GM18858 (cell line): Measurements from ENCODE around the gene NR2F2.

Source experiments
- ATAC-seq: cut with Tn5 transposase; IDR thresholded peaks from one replicate; pipeline ENCODE4 v1.9.1; 2021; ENCODE audit not compliant: unreplicated experiment

Gene NR2F2

DNA sequence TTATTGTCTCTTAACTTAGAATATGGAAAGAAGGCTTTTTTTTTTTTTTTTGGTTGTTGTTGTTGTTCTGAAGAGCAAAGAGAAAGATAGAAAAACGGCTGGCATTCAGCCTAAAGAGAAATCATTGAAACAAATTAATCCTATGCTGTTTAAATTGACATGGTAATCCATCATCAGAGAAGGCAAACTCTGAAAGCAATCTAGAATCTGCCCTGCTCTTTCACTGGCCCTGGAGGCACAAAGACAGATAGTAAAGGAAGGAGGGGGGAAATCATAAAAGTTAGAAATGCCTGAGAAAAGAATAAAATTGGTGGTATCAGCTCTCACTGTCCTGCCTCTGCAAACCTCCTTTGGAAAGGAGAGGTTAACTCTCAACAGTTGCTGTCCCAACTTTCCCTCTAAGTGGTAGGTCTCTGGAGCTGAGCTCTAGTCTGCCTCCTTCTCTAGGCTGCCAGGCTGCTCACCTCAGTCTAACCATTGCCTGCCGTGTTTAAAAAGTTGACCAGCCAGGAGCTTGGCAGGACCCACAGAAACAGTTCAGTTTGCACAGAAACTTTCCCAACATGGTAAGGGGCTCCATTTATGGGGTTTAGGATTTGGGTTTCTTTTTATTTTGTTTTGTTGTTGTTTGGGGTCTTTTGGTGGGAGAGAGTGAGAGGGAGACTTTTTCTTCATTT is 13.4 kb upstream of the NR2F2 start:
- no peak for ATAC-seq

DNA sequence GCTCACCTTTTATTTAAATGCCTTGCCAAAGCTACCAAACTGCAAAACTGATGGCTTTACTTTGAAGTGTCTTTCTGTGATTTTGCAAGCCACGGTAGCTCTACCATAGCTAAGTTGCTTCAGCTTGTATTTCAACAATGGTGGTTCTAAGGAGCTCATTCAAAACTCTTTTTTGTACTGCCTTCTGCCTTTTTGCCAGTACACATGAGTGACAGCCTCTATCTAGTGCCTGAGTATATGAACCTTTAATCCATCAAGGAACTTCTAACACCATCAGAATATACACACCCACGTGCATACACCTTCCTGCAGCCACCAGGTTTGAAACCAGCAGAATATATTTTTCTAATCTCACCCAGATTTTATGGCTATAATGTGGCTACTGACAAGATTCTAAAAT is 10.4 kb upstream of the NR2F2 start:
- ATAC-seq, result no peak

GRCh38 chr15:96320703-96321638 is 9.5 kb upstream of the NR2F2 start:
- ATAC-seq, result no peak

DNA sequence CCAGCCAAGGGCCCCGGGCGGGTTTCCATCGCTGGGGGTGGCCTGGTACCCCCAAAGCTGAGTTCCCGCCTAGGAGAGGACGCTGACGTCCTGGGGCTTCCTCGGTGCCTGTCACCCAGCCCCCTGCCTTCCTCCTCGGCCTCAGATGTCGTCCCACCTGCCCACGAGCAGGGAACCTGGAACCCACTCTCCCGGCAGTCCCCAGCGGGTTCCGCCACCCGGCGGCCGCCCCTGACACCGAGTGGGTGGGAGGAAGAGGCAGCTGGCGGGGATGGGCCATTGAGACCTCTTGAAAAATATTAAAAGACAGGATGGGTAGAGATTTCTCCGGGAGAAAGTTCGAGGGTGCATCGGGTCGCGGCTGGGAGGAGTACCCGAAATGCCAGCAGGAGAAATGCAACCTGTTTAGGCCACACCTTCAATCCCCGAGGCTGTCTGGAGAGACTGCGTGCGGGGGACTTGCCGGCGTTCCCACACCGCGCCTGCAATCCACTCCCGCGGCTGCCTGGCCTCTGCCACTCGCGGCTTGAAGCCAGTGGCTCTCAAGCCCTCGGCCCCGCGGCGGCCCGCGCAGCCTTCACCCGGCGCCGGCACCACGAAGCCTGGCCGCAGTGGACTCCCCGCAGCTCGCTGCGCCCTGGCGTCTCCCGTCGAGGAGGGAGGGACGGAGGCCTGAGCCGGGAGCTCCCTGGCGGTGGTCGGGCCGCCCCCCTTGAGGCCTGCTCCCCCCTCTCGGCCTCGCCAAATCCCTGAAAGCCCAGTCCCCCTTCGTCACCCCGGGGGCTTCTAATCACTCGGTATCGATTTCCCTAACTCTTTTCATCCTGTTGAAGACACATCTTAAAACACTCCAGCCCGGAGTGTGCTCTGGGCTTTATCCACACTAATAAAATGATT is 8.6 kb upstream of the NR2F2 start:
- no peak for ATAC-seq

GRCh38 chr15:96322536-96323318 is 7.8 kb upstream of the NR2F2 start:
- no peak for ATAC-seq

GRCh38 chr15:96323319-96324145 is 7.0 kb upstream of the NR2F2 start:
- ATAC-seq, result no peak

DNA sequence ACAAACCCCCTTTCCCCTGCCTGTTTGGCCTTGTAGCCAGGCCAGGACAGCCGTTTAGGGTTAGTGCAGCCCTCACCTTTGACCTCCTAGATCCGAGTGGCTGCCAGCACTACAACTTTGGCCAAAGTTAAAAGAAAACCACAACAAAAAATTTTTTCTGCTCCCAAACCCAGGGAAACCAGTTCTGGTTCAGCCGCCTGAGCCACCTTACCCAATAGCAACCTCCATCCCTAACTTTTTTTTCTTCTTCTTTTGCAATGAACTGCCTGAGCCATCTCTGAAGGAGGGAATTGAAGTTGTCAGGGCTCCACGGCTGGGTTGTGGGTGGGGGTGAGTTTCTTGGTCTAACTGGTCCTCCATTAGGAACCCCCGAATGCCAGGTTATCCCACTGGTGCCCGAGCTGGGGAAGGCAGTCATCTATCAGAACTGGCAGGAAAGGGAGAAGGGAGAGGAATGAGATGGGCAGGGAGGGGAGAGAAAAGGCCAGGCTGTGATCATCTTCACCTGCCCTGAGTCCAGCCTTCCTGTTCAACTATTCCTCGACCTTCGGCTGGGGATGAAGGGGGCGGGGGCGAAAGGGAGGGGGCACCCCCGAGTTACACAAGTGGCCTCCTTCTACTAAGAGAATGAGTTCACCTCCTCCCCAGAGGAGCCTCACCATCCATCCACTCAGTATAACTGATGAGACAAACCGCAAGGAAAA is 6.2 kb upstream of the NR2F2 start:
- no peak for ATAC-seq

DNA sequence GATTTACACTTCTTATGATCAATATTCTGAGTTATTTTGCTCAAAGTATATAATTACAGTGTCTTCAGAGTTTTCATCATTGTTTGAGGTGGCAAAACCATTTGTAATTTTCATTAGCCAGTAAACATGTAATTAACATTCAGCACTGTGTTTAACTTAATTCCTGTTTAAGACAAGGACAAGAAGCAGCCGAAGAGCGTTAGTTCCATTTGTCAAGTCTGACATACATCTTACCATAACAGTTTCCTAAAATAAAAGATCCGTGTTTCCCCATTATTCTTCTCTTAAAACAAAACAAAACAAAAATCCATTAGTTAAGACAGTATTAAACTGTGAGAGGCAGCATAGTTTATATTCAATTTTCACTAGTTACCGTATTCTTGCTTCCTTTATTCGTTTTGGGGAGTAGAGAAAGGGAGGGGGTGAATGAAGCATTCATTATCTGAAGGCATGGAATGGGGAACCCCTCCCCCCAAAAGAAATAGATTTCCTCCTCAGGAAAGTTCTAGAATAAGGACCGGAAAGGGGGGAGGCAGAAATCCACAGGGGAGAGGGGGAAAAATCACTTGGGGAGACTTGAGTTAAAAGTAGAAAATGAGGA is 5.5 kb upstream of the NR2F2 start:
- no peak for ATAC-seq

DNA sequence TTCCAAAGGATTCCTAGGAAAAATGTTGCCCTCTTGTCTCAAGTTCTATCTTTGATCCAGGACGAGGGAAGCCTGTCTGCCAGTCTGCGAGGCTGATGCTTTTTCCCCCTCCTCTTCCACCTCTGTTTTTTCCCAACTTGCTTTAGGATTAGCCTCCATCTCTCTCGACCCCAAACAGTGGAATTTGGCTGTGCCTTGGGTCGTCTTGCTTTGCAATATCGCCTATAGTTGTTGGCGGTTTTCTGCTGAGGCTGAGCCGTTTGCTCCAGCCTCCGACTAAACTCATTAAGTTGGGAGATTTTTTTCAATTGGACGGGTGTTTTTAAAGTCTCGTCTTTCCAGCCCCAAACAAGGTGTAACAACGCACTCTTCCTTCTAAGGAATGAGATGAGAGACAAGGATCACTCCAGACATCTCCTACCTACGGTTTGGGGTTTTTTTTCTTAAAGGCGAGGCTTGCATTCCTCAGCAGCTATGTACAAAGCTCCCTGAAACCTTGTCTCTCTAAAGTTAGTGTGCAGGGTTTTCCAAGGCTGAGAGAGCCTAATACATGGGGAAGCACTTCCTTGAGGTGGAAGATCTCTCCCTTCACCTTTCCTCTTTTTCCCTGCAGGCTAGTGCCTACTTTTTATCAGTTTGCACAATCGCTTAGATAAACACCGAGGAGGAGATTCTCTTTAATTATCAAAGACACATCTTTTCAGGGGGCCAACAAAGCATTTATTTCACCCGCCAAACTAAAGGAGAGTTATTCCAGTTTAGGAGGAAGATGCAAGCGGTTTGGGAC is 4.8 kb upstream of the NR2F2 start:
- no peak for ATAC-seq

GRCh38 chr15:96326328-96327154 is 4.0 kb upstream of the NR2F2 start:
- ATAC-seq, result no peak

- ATAC-seq, result no peak
Measured at GRCh38 chr15:96327155-96327741, 3.3 kb upstream of the NR2F2 start.

DNA sequence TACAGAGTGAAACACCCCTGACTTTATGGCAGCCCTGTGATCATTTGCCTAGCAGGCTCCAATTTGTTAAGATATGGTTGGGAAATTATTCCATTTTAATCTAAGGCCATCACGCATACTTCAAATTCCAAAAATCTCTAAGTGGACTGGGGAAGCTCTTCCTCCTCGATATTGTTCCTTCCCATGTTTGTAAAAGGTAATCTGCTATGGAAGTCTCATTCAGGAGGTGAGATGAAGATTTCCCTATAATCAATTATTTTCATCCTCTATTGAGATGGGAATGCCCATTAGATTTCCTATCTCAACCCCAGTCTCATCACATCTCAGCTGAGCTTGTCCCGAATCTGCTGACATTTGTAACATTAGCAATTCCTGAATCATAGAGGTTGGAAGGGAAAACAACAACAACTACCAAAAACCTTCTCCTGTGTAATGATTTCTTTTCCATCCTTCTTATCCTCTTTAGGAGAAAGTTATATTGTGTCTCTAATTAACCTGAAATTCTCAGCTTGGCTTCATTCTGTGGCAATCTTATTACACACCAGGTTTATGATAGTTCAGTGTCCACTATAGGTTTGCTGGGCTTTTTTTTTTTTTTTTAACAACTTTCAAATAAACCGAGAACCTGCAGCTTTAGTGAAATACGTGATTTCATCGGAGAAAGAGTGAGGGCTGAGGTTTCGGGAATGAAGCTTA is 2.2 kb upstream of the NR2F2 start:
- ATAC-seq, result no peak

DNA sequence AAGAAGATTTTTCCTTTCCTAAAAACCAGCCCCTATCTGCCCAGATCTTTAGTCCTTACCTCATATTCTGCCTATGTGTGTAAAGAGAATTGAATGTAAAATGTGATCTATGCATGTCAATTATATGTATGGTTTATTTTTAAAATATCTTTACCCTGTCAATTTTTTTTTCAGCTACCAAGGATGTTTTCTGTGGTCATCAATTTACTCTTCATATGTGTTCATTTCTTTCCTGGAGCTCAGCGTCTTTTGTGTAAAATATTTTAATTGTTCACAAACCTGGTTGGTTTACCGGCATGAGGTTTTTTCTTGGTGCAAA is 1.7 kb upstream of the NR2F2 start:
- ATAC-seq, result no peak

GRCh38 chr15:96329403-96329981 is 1.0 kb upstream of the NR2F2 start:
- ATAC-seq, result no peak

DNA sequence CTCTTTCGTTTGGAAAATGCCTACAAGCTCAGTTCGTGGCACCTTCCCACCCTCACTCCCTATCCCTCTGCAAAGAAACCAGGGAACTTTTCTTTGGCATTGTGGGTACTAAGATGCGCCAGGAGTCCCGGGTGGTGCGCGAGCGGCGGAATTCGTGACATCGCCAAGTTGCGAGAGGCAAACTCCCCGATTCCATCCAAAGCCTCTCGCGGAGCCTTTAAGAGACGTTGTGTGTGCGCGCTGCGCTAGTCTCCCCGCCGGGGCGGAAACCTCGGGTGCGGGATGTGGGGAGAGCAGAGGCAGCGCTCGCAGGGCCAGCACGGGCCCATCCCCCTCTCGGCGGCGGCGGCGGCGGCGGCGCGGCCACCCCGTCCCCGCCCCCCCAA is 443 bp upstream of the NR2F2 start:
- peak; percentile 9 for ATAC-seq
